Neural crest cell (in vitro differentiated cells): ENCODE data around the gene EBLN1. TPM values are rescaled to one million over a fixed set of nuclear protein-coding genes. Genes with fewer than 3 reads are reported as not detected.

Source experiments
- DNase-seq: peaks from one replicate; pipeline ENCODE4 v3.0.0; 2021; ENCODE audit warnings: low read depth, mixed read lengths, low spot score
- H3K27ac Mint-ChIP-seq: one replicate; pipeline ENCODE4 v1.8.0; 2021; ENCODE audit warnings: mild to moderate bottlenecking, mixed read lengths; ENCODE audit not compliant: unreplicated experiment
- H3K27me3 Mint-ChIP-seq: 2 replicates; pipeline ENCODE4 v1.8.0; 2021; ENCODE audit warnings: low read depth, mild to moderate bottlenecking, mixed read lengths
- H3K36me3 Mint-ChIP-seq: 2 replicates; pipeline ENCODE4 v1.8.0; 2021; ENCODE audit warnings: low read depth, mild to moderate bottlenecking, mixed read lengths
- H3K4me1 Mint-ChIP-seq: 2 replicates; pipeline ENCODE4 v1.8.0; 2021; ENCODE audit warnings: mixed read lengths
- H3K4me3 Mint-ChIP-seq: one replicate; pipeline ENCODE4 v1.8.0; 2021; ENCODE audit warnings: mild to moderate bottlenecking, mixed read lengths
- H3K9me3 Mint-ChIP-seq: 2 replicates; pipeline ENCODE4 v1.8.0; 2021; ENCODE audit warnings: mixed read lengths
- CTCF ChIP-seq: fragments of 200-600 bp; sonication (generic); conservative IDR thresholded peaks from 2 replicates; pipeline ENCODE4 v1.5.0; 2021; ENCODE audit warnings: antibody characterized with exemption, mild to moderate bottlenecking
- total RNA-seq: library from RNA; stranded (reverse); gene quantifications from 2 replicates; pipeline ENCODE4 v1.2.1, GENCODE V29; 2021

EBLN1 gene
- total RNA-seq, 1 donor from 2014 or later = not detected

DNA sequence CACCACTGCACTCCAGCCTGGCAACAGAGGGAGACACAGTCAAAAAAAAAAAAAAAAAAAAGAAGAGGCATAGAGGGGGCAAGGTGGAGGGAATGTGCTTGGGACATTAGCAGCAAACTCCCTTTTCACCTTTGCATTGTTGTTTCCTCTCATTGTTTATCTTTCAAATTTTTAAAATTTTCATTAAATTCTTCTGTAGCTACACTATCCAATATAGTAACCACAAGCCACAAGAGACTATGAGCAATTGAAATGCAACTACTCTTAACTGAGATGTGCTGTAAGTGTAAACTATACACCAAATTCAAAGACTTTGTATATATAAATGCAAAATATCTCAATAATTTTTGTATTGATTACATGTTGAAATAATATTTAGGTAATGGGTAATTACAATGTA lies 43.4 kb downstream of the EBLN1 start:
- H3K27ac Mint-ChIP-seq = no peak overlapping the region
- no peaks in the 10 kb centered on the region for H3K27me3 Mint-ChIP-seq
- H3K9me3 Mint-ChIP-seq = peaks cover 2% of the 10 kb centered on the region
- no peaks in the 10 kb centered on the region for H3K36me3 Mint-ChIP-seq
- no peak for TF ChIP-seq CTCF
- no peak for DNase-seq
- no peaks in the 10 kb centered on the region for H3K4me1 Mint-ChIP-seq
- H3K4me3 Mint-ChIP-seq = no peak overlapping the region

DNA sequence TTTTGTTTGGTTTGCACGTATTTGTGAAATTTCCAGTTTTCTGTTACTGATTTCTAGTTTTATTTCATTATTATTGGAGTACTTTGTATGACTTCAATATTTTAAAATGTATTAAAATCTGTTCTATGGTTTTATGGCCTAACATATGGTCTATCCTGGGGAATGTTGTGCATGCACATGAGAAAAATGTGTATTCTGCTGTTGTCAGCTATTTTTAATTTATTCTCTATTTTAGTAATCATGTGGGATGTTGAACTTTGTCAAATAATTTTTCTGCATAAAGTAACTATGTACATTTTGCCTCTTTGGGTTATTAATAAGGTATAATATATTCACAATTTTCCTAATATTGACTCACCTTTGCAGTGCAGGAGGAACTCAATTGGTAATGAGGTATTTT lies 46.7 kb downstream of the EBLN1 start:
- peaks cover 2% of the 10 kb centered on the region for H3K9me3 Mint-ChIP-seq
- no peak overlapping the region for H3K27ac Mint-ChIP-seq
- no peak for TF ChIP-seq CTCF
- DNase-seq = no peak
- H3K4me1 Mint-ChIP-seq = no peaks in the 10 kb centered on the region
- H3K4me3 Mint-ChIP-seq = no peak overlapping the region
- no peaks in the 10 kb centered on the region for H3K36me3 Mint-ChIP-seq
- H3K27me3 Mint-ChIP-seq = no peaks in the 10 kb centered on the region

- H3K9me3 Mint-ChIP-seq = peaks cover 2% of the 10 kb centered on the region
- DNase-seq = no peak
- H3K27ac Mint-ChIP-seq = no peak overlapping the region
- H3K27me3 Mint-ChIP-seq = no peaks in the 10 kb centered on the region
- H3K4me1 Mint-ChIP-seq = no peaks in the 10 kb centered on the region
- no peak for TF ChIP-seq CTCF
- H3K36me3 Mint-ChIP-seq = no peaks in the 10 kb centered on the region
- H3K4me3 Mint-ChIP-seq = no peak overlapping the region
These were observed 47.2 kb downstream of the EBLN1 start for GRCh38 chr10:22170582-22170981.

DNA sequence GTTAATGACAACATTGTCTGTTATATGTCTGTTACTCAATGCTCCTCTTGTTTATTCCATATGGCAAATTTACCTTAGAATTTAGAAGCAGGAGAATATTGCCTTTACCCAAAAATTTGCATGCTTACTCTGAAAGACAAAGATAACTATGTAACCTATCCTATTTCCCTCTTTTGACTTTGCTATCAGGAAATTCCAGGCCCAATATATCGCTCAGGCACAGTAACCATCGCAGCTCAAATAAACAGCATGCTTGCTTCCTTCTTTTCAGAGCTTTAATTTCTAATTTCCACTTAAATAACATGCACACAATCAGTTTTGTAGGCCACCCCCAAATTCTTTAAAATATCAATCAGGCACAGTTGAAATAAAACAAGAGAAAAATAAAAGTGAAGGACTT lies 57.8 kb downstream of the EBLN1 start:
- H3K9me3 Mint-ChIP-seq = peaks cover 8% of the 10 kb centered on the region
- no peaks in the 10 kb centered on the region for H3K27me3 Mint-ChIP-seq
- no peaks in the 10 kb centered on the region for H3K36me3 Mint-ChIP-seq
- no peak for DNase-seq
- no peak overlapping the region for H3K27ac Mint-ChIP-seq
- H3K4me3 Mint-ChIP-seq = no peak overlapping the region
- H3K4me1 Mint-ChIP-seq = peaks cover 13% of the 10 kb centered on the region
- TF ChIP-seq CTCF = no peak

- Mint-ChIP-seq H3K4me3 (no peak overlapping the region), H3K36me3 (no peaks in the 10 kb centered on the region), H3K27ac (no peak overlapping the region), H3K4me1 (peaks cover 13% of the 10 kb centered on the region), H3K27me3 (no peaks in the 10 kb centered on the region), H3K9me3 (peaks cover 8% of the 10 kb centered on the region)
- no peak for TF ChIP-seq CTCF
- no peak for DNase-seq
These were observed 58.6 kb downstream of the EBLN1 start for GRCh38 chr10:22159180-22159579.

Other genes with a start within 250 kb of the EBLN1 start
- 34.3 and 37.7 TPM in 2 replicates for gene DNAJC1, start 214.3 kb downstream of the EBLN1 start, total RNA-seq
- 31.1 and 35.1 TPM in 2 replicates for gene COMMD3, start 98.4 kb upstream of the EBLN1 start, total RNA-seq
- 46.4 and 49.9 TPM in 2 replicates for gene BMI1, start 103.1 kb upstream of the EBLN1 start, total RNA-seq
- gene SPAG6, start 127.5 kb upstream of the EBLN1 start, total RNA-seq = 1.5 and 1.6 TPM in 2 replicates